Endothelial cell of umbilical vein (primary cell): Measurements from ENCODE around the gene SMC6.

Experiments
- CTCF ChIP-seq, 2 donors: IDR thresholded peaks; 1 replicate in 1 of 2; 2 replicates in 1 of 2; pipeline ENCODE4 v1.5.1; 2011; ENCODE audit warnings: low read length in 2 of 2, mild to moderate bottlenecking in 2 of 2, moderate library complexity in 2 of 2, control low read depth in 1 of 2, inconsistent platforms in 1 of 2, low read depth in 1 of 2; ENCODE audit not compliant: insufficient read depth in 1 of 2; ENCODE audit errors: extremely low read depth in 1 of 2
- MAX ChIP-seq: IDR thresholded peaks from 2 replicates; pipeline ENCODE4 v1.6.1; 2011; ENCODE audit not compliant: insufficient read depth, insufficient read length
- MYC ChIP-seq: IDR thresholded peaks from one replicate; pipeline ENCODE4 v1.6.1; 2011; ENCODE audit warnings: mild to moderate bottlenecking, low read depth, low read length
- POLR2A ChIP-seq: IDR thresholded peaks from 2 replicates; pipeline ENCODE4 v1.6.1; 2012; ENCODE audit warnings: low read depth, mild to moderate bottlenecking, control low read depth, low read length
- POLR2AphosphoS5 ChIP-seq: IDR thresholded peaks from 2 replicates; pipeline ENCODE4 v1.6.1; 2012; ENCODE audit warnings: low read depth, mild to moderate bottlenecking, control low read depth, low read length, moderate library complexity; ENCODE audit not compliant: insufficient read depth

GRCh38 chr2:17708501-17708900 lies 45.1 kb downstream of the SMC6 start:
- TF ChIP-seq CTCF (IDR thresholded peaks at IDR 0.05; ENCODE audit: extremely low read depth in 1 of 2, insufficient read depth in 1 of 2, low read depth in 1 of 2, low read length in 2 of 2) (no peak), MYC (no peak), POLR2A (no peak), POLR2AphosphoS5 (no peak), MAX (no peak)
